Activated CD4-positive, alpha-beta T cell treated with anti-CD3 and anti-CD28 coated beads, Interleukin-2, amount 10 ng/mL, durations not matched to agents 7 days and 5 days (primary cell): ENCODE data around the gene CACNA1E. TPM values are rescaled to one million over a fixed set of nuclear protein-coding genes. Genes with fewer than 3 reads are reported as not detected.

Experiments used
- CTCF ChIA-PET: fragments of 350-600 bp; sonication (Branson Sonifier 250); formaldehyde crosslinking; loops from one replicate; lab custom pipeline; 2021; ENCODE audit warnings: antibody characterized with exemption; lab: Charles Lee
- POLR2A ChIA-PET: fragments of 350-600 bp; sonication (Branson Sonifier 250); formaldehyde crosslinking; loops from one replicate; lab custom pipeline; 2021; ENCODE audit warnings: antibody characterized with exemption; lab: Charles Lee
- DNase-seq: peaks from one replicate; pipeline ENCODE4 v3.0.0-alpha.2; 2020
- H3K27ac Mint-ChIP-seq: one replicate; pipeline ENCODE4 v1.8.0; 2021; ENCODE audit warnings: mild to moderate bottlenecking, moderate library complexity, mixed read lengths
- H3K27me3 Mint-ChIP-seq: one replicate; pipeline ENCODE4 v1.8.0; 2021; ENCODE audit warnings: mixed read lengths
- H3K36me3 Mint-ChIP-seq: one replicate; pipeline ENCODE4 v1.8.0; 2021; ENCODE audit warnings: low read depth, mixed read lengths
- H3K4me1 Mint-ChIP-seq: one replicate; pipeline ENCODE4 v1.8.0; 2021; ENCODE audit warnings: mixed read lengths
- H3K4me3 Mint-ChIP-seq: one replicate; pipeline ENCODE4 v1.8.0; 2021; ENCODE audit warnings: mild to moderate bottlenecking, moderate library complexity, mixed read lengths
- H3K9me3 Mint-ChIP-seq: one replicate; pipeline ENCODE4 v1.8.0; 2021; ENCODE audit warnings: mixed read lengths
- total RNA-seq, 2 experiments: library from RNA; stranded (reverse); gene quantifications; one replicate each; pipeline ENCODE4 v1.2.3, GENCODE V29; 2021

CACNA1E gene
- total RNA-seq, 2 experiments from 2014 or later = not detected

DNA sequence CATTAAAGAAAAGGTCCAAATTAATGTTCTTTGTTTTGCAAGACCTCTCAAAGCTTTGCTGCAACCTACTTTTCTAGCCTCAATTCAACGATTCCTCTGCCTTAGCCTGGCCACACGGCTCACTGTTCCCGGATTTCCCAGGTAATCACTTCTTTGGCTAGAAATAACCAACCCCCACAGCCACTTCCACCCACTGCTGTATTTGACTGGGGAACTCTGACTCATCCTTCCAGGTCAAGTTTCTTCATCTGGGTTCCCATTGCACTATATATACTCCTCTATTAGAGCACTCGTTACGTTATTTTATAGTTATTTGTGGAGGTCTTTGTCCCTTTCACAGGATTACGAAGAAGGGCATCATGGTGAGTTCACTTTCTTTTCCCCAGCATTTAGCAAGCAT lies 185.9 kb downstream of the CACNA1E start:
- Mint-ChIP-seq H3K4me1 (no peaks in the 10 kb centered on the region), H3K27me3 (peaks cover 13% of the 10 kb centered on the region), H3K9me3 (no peaks in the 10 kb centered on the region), H3K4me3 (no peak overlapping the region), H3K27ac (no peak overlapping the region), H3K36me3 (no peaks in the 10 kb centered on the region)
- DNase-seq = no peak
- POLR2A ChIA-PET = no interaction called here
- CTCF ChIA-PET = no interaction called here

DNA sequence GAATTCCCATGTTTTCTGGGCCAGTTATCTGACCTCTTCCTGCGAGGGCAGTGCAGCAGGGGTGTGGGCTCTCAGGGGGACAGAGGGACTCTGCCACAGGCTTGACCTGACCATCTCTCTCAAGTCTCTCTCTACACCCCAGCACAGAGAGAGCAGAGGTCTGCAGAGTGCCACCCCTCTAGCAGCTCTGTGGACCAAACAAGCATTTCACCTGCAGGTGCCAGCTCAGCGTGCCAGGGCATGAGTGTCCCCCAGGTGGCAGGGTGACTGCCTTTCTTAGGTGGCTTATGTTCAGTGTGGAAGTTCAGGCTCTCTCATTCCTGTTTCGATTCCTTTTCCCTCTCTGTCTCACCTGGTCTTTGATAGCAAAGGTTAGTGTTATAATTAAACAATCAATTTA lies 191.3 kb downstream of the CACNA1E start:
- Mint-ChIP-seq H3K27ac (no peak overlapping the region), H3K36me3 (no peaks in the 10 kb centered on the region), H3K9me3 (no peaks in the 10 kb centered on the region), H3K4me1 (no peaks in the 10 kb centered on the region), H3K27me3 (peaks cover 12% of the 10 kb centered on the region), H3K4me3 (no peak overlapping the region)
- POLR2A ChIA-PET = no interaction called here
- CTCF ChIA-PET = interaction anchor here (0.6 kb wide), 1 partner anchor 738 kb away, joined by 3 read pairs; no protein-coding TSS in a partner anchor
- DNase-seq = no peak

DNA sequence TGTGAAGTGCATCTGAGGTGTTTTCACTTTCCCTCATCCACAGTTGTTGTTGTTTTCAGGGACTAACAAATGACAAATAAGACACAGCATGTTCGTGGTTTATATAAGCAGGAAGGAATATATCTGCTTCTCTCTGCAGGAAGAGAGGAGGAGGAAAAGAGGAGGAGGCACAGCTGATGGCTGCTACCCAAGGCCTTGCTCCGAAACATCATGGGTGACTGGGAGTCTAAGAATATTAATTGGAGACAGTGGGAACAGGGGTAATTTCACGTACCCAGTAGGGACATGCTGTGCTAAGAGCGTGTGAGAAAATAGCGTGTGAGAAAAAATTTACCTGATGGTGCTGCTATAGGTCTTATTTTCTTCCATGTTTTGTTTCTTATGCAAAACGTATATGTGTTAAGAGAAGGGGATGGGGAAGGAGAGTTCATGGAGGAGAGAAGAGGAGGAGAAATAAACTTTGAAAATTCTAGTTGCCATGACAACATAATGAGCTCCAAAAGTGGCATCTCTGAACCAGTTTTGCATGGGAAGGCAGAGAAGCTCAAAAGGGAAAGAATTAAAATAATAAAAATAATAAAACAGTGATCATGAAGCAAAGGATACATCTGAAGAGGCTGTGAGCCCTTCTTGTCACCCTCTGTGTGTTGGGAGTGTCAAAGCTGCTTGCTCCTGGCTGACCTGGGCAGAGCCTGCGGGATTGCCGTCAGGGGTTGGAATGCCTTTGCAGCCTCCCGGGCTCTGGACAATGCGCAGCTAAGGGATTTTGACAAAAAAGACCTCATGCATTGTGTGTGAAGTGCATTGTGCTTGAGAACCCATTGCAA lies 192.0 kb downstream of the CACNA1E start:
- Mint-ChIP-seq H3K36me3 (no peaks in the 10 kb centered on the region), H3K4me3 (no peak overlapping the region), H3K4me1 (no peaks in the 10 kb centered on the region), H3K27ac (no peak overlapping the region), H3K9me3 (no peaks in the 10 kb centered on the region), H3K27me3 (peaks cover 12% of the 10 kb centered on the region)
- POLR2A ChIA-PET = no interaction called here
- CTCF ChIA-PET = no interaction called here
- no peak for DNase-seq

DNA sequence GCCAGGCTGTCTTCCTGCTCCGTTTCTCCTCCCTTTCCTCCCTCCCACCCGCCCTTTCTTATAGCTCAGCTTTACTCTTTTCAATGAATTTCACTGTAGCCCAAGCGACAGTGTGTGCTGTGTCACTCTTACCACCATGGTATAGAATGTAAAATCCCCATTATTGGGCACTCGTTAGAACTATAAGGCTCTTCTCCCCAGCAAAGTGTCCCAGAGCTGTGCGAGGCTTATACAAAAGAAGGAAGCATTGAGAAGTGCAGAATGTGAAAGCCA lies 192.5 kb downstream of the CACNA1E start:
- H3K4me3 Mint-ChIP-seq = no peak overlapping the region
- ChIA-PET POLR2A (no interaction called here), CTCF (interaction anchor here (0.6 kb wide), 1 partner anchor 20 kb away, joined by 3 read pairs; no protein-coding TSS in a partner anchor)
- H3K27me3 Mint-ChIP-seq = peaks cover 12% of the 10 kb centered on the region
- H3K27ac Mint-ChIP-seq = no peak overlapping the region
- DNase-seq = no peak
- H3K4me1 Mint-ChIP-seq = no peaks in the 10 kb centered on the region
- no peaks in the 10 kb centered on the region for H3K9me3 Mint-ChIP-seq
- no peaks in the 10 kb centered on the region for H3K36me3 Mint-ChIP-seq

DNA sequence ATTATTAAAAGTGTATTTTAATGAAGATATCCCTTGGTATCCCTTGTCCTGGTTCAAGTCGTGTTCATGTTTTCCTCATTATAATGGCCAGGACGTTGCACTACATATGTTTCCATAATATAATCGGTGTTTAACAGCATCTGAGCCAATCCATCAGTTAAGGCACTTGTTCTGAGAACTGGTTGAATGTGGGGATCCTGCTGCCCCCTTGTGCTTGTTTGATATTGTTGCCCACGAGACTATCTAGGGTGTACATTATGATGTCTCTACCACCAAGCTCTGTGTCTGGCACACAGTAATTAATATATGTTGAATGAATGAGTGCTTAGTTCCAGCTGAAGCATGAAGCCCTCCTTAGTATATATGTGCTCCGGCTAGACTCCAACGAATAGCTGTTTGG lies 193.0 kb downstream of the CACNA1E start:
- Mint-ChIP-seq H3K9me3 (no peaks in the 10 kb centered on the region), H3K27me3 (peaks cover 14% of the 10 kb centered on the region), H3K4me1 (no peaks in the 10 kb centered on the region), H3K4me3 (no peak overlapping the region), H3K36me3 (no peaks in the 10 kb centered on the region), H3K27ac (no peak overlapping the region)
- ChIA-PET CTCF (interaction anchor here (0.6 kb wide), 2 partner anchors 20 to 150 kb away, joined by 3 read pairs; no protein-coding TSS in a partner anchor), POLR2A (no interaction called here)
- no peak for DNase-seq

DNA sequence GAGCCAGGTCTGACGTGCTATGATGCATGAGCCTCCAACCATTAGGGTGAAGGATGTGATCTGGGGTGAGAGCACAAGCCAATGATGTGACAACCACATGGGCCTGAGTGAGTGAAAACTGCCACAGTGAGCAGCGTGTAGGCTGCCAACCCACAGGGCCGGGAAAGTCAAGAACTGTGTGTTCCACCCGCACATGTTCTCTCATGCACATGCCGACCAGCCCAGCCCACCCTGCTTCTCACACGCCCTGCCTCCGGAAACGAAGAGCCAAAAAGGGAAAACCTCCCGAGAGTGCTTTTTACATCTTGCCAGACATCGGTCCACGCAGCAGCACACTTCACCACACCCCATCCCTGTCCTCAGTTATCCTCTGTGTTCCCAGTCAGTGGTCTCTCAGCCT lies 197.0 kb downstream of the CACNA1E start:
- H3K9me3 Mint-ChIP-seq = no peaks in the 10 kb centered on the region
- no peaks in the 10 kb centered on the region for H3K4me1 Mint-ChIP-seq
- H3K27ac Mint-ChIP-seq = no peak overlapping the region
- ChIA-PET CTCF (no interaction called here), POLR2A (no interaction called here)
- H3K36me3 Mint-ChIP-seq = no peaks in the 10 kb centered on the region
- peaks cover 15% of the 10 kb centered on the region for H3K27me3 Mint-ChIP-seq
- DNase-seq = no peak
- H3K4me3 Mint-ChIP-seq = no peak overlapping the region

DNA sequence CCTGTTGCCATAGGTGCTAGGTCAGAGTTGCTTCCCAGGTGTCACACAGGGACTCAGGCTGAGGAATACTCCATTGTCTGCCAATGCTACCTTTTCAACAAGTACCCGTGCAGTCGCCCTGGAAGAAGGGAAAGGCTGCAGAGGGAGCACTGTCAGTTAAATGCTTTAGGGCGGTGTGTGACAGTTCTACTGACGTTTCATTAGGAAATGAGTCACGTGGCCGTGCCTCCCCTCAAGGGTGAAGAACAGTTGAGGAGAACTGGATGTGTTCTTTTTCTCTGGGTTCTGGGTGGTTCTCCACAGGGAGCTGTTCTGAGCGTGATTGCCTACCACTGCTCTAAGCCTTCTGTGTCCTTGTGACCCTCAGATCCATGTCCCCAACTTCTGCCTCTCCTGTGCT lies 197.6 kb downstream of the CACNA1E start:
- no peak overlapping the region for H3K4me3 Mint-ChIP-seq
- POLR2A ChIA-PET = no interaction called here
- no peaks in the 10 kb centered on the region for H3K36me3 Mint-ChIP-seq

DNA sequence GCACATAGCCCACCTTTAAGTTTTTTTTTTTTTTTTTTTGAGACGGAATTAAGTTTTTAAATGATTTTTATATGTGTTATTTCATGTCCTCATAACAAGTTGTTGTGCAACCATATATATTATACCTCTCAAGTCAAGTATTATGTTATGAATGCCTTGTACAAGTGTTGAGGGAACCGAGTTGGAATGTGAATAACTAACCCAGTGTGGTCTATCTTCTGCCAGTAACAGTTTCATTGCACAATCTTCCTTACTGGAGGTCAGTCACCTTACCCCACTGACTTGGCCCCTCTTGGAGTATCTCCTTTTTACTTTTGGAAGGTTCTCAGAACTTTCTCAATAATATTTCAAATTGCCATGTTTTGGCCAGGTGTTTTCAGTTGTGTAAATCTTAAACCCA lies 201.9 kb downstream of the CACNA1E start:
- H3K27me3 Mint-ChIP-seq = peaks cover 15% of the 10 kb centered on the region
- ChIA-PET CTCF (no interaction called here), POLR2A (no interaction called here)
- no peak overlapping the region for H3K4me3 Mint-ChIP-seq
- no peaks in the 10 kb centered on the region for H3K4me1 Mint-ChIP-seq
- DNase-seq = no peak
- H3K27ac Mint-ChIP-seq = no peak overlapping the region
- no peaks in the 10 kb centered on the region for H3K36me3 Mint-ChIP-seq
- H3K9me3 Mint-ChIP-seq = no peaks in the 10 kb centered on the region

More for the DNA sequence above, 197.6 kb downstream of the CACNA1E start:
- no peak for DNase-seq
- Mint-ChIP-seq H3K4me1 (no peaks in the 10 kb centered on the region), H3K9me3 (no peaks in the 10 kb centered on the region), H3K27me3 (peaks cover 15% of the 10 kb centered on the region), H3K27ac (no peak overlapping the region)
- CTCF ChIA-PET = no interaction called here

DNA sequence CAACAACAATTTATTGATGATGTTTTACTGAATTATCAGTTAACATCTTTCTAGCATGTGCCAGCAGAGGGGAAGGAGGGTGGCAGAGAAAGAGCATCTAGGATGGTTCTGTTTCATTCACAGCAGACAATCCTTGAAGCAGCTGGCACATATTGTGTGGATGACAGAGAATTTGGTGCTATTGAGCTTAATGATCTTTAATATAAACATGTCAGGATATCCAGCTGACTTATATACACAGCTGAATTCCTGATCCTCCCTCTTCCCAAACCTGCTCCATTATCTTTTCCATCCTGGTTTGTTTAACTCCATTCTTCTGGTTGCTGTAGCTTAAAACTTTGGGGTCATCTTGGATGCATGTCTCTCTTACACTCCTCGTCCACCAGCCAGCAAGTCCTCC lies 218.6 kb downstream of the CACNA1E start:
- Mint-ChIP-seq H3K27me3 (peaks cover 7% of the 10 kb centered on the region), H3K36me3 (no peaks in the 10 kb centered on the region), H3K27ac (no peak overlapping the region), H3K9me3 (no peaks in the 10 kb centered on the region), H3K4me3 (no peak overlapping the region), H3K4me1 (no peaks in the 10 kb centered on the region)
- no peak for DNase-seq
- ChIA-PET POLR2A (no interaction called here), CTCF (no interaction called here)

DNA sequence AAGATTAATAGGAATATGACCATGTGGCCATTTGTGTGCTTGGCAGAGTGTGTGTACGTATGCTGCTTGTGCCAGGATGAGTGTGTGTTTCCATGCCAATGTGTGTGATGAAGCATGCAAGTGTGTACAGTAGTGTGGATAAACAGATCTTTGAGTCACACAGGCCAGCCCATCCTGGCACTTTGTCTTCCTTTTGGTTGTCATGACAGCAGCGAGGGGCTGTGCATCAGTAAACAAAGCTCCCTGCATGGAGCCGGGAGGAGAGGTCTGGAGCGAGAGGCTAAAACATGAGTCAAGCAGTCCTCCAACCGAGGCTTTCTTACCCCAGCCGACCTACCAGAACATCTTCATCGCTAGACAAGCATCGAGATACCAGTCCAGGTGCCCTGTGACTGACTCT lies 221.2 kb downstream of the CACNA1E start:
- Mint-ChIP-seq H3K27ac (no peak overlapping the region), H3K4me1 (no peaks in the 10 kb centered on the region), H3K36me3 (no peaks in the 10 kb centered on the region), H3K27me3 (peaks cover 3% of the 10 kb centered on the region), H3K4me3 (no peak overlapping the region), H3K9me3 (no peaks in the 10 kb centered on the region)
- DNase-seq = no peak
- CTCF ChIA-PET = no interaction called here
- POLR2A ChIA-PET = no interaction called here

DNA sequence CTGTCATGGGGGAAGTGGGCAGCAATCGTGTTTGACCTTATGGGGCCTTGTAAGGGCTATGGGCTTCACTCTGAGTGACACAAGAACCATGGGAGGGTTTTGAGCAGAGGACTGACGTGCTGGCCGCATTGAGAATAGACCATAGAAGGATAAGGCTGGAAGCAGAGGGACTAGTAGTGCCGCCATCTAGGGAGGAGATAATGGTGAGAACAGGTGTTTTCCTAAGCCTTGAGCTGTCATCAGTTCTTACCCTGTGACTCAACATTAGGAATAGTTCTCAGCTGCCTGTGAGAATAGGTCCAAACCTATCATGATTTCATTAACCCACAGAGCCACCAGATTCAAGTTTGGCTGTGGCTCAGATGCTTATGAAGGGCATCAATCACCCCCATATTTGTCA lies 228.5 kb downstream of the CACNA1E start:
- Mint-ChIP-seq H3K4me3 (no peak overlapping the region), H3K27ac (no peak overlapping the region), H3K4me1 (no peaks in the 10 kb centered on the region), H3K36me3 (no peaks in the 10 kb centered on the region), H3K9me3 (no peaks in the 10 kb centered on the region), H3K27me3 (no peaks in the 10 kb centered on the region)
- DNase-seq = no peak
- POLR2A ChIA-PET = no interaction called here
- CTCF ChIA-PET = interaction anchor here (0.9 kb wide), 1 partner anchor 11 kb away, joined by 3 read pairs; no protein-coding TSS in a partner anchor

DNA sequence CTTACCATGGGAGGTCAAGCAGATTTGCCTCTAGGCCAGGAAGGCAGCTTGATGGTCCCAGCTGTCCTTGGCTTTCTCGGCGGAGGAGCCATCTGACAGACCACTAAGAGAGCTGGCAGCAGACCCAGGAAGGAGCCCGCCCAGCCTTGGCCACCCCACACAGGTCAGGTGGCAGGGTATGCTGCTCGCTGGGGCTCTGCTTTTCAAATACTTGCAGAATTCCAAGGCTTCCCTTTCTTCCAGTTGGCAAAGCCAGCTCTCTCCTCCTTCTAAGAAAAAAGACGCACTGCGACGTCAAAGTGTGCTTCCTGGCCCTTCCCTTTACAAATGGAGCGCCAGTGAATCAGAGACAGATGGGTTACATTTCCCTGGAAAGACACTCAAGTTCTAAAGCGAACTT lies 229.4 kb downstream of the CACNA1E start:
- H3K4me3 Mint-ChIP-seq = no peak overlapping the region
- H3K4me1 Mint-ChIP-seq = no peaks in the 10 kb centered on the region
- no peaks in the 10 kb centered on the region for H3K36me3 Mint-ChIP-seq
- no peak for DNase-seq
- H3K27ac Mint-ChIP-seq = no peak overlapping the region
- ChIA-PET CTCF (no interaction called here), POLR2A (no interaction called here)
- H3K27me3 Mint-ChIP-seq = no peaks in the 10 kb centered on the region
- no peaks in the 10 kb centered on the region for H3K9me3 Mint-ChIP-seq

DNA sequence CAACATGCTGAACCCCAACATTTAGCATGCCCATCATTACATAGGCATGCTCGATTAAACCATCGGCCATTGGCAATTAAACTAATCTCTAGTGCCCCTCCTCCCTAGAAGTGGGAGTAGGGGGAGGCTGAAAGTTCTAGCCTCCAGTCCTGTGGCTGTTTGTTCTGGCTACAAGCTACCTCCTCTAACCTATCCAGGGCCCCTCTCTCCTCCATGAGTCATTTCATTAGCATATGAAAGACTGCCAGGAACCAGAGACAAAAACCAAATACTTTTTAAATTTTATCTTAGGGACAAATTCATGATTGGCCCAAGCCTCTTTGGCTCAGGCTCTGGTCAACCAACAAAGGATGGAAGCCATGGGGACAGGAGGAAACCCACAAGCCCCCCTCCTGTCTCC lies 231.1 kb downstream of the CACNA1E start:
- H3K36me3 Mint-ChIP-seq = no peaks in the 10 kb centered on the region
- no peak overlapping the region for H3K27ac Mint-ChIP-seq
- POLR2A ChIA-PET = no interaction called here
- H3K27me3 Mint-ChIP-seq = no peaks in the 10 kb centered on the region
- no peaks in the 10 kb centered on the region for H3K4me1 Mint-ChIP-seq
- H3K4me3 Mint-ChIP-seq = no peak overlapping the region
- no peak for DNase-seq
- H3K9me3 Mint-ChIP-seq = no peaks in the 10 kb centered on the region
- CTCF ChIA-PET = no interaction called here

DNA sequence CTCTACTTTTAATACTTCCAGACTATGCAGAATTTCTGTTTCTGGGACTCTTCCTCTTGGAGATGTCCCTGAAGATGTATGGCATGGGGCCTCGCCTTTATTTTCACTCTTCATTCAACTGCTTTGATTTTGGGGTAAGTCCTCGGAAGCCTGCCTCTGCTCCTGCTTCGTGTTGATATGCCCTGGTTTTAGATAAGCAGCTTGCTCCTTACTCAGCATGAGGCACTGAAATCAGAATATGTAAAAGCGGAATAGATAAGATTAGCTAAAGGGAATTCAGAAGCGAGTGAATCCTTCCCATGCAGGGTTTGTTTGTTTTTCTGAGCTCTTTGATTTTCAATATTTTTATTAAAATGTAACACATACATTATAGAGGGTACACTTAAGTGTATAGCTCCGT lies 234.7 kb downstream of the CACNA1E start:
- no peaks in the 10 kb centered on the region for H3K27me3 Mint-ChIP-seq
- no peaks in the 10 kb centered on the region for H3K4me1 Mint-ChIP-seq
- H3K4me3 Mint-ChIP-seq = no peak overlapping the region
- CTCF ChIA-PET = interaction anchor here (0.5 to 1.5 kb wide), 3 partner anchors 22 to 268 kb away, joined by 3 read pairs; no protein-coding TSS in a partner anchor
- H3K36me3 Mint-ChIP-seq = no peaks in the 10 kb centered on the region
- POLR2A ChIA-PET = no interaction called here
- H3K9me3 Mint-ChIP-seq = no peaks in the 10 kb centered on the region
- DNase-seq = no peak
- no peak overlapping the region for H3K27ac Mint-ChIP-seq
